GM18502 (cell line): ENCODE results near the gene ARID5A.

Source experiments
- ATAC-seq: cut with Tn5 transposase; IDR thresholded peaks from one replicate; pipeline ENCODE4 v1.9.1; 2021; ENCODE audit warnings: mild to moderate bottlenecking; ENCODE audit not compliant: unreplicated experiment, poor library complexity

The ARID5A gene

DNA sequence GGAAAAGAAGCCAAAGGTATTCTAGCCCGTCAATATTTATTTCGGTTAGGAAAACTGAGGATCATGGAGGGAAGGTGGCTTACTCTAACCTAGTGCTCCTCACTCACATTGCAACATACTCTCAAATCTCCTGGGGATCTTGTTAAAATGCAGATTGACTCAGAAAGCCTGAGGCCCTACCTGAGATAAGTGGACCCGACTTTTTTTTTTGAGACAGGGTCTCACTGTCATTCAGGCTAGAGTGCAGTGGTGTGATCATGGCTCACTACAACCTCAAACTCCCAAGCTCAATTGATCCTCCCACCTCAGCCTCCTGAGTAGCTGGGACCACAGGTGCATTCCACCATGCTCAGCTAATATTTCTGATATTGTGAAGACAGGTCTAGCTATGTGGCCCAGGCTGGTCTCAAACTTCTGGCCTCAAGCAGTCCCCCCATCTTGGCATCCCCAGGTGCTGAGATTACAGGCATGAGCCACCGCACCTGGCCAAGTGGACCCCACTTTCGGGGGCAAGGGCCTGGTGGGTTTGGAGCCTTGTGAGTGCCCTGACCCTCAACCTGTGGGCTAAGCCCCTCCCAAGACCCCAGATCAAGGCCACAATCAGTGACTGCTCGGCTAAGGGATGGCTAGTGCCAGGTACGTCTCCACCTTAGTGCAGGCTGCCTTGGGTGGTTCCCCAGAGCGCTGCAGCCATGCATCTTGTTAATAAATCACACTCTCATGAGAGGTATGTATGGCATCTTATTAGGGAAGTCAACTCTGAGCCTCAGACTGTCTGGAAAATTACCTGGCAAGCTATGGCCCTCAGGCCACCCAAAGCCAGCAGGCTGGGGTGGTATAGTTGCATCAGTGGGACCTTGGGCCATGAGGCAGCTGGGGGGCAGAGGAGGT lies 30.3 kb upstream of the ARID5A start:
- ATAC-seq = no peak

DNA sequence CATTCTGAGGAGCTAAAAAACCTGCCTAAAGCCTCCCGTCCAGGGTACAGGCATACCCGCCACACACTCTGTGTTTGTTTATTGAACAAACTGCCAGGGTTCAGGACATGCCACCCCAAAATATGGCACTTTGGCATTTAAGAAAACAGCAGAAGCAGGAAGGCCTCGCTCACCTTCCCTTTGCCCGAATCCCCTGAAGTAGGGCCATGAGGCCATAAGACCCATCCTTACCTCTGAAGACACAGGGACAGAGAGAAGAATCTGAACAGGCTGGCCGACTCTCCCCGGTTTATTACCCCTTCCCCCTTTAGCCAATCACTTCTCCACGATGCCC lies 29.7 kb upstream of the ARID5A start:
- ATAC-seq = no peak

DNA sequence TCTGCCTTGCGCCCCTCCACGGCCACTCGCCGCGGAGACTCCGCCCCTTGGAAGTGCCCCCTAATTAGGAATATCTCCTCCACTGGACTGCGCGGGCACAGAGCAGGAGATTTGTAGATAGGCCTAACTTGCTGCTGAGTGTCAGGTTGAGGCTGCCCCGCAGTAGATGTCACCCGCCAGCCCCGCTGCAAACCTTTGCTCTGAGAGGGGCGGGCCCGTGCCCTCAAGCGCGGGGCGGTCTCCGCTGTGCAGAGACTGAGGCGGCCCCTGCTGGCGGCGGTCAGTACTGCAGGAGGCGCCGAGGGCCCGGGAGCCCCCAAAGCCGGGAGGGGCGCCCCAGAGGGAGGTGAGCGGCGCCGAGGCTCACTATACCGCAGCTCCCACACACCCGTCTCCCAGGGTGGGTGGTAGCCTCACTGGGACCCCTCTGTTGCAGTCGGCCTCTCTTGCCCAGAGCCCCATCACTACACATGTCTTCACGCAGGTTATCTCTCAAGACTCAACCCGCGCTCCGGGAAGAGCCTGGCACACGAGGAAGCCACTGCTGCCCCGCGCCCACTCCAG lies 28.5 kb upstream of the ARID5A start:
- ATAC-seq = peak; percentile 59

DNA sequence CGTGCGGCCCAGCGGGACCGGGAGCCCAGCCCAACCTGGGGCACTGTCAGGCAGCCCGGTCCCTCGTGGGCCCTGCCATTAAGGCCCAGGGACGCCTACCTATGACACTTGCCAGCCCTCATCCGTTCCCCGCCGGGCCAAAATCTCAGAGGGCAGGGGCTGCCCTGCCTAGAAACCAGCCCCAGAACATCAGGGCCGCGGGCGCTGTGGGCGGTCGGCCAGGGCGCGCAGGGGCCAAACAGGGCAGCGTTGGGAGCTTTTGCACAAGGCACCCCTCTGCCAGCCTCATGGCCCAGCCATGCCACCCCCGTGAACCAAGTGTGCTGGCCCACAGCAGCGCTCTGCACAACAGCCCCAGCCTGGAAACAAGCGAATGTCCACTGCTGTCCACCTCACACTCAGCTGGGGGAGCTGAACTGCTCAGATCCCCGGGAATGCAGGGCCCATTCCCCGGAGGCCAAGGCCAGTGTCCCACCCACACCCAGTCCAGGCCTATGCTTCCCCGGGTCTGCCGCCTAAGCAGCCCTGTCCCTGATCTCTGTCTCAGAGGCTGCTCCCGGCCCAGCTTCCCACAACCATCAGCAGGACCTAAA lies 27.9 kb upstream of the ARID5A start:
- no peak for ATAC-seq

DNA sequence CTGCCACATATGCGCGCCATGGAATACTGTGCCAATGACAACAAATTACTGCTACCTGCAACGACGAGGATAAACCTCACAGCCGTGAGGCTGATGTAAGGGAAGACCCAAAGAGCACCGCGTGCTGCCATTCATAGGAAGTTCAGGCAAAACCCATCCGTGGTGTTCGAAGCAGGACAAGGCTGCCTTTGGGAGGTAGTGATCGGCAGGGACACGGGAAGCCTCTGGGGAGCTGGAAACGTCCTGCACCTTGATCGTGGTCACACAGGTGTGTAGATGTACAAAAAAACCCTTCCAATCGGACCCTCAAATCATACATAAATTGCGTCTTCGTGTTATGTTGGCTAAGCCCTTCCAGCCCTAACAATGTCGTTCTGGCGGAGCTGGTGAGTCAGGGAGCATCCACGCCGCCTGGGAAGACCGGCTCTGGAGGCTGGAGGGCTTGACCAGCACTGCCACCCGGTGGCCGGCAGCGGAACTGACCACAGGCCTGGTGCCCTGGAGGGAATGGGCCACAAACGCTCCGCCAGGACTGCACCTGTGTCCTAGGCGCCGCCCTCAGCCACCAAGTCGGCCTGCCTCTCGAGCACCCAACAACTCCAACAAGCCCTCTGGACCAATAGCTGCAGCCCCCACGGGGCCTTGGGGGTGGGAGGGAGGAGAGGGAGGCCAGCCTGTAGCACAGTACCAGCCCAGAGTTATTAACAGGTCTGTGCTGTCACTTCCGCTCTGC lies 27.3 kb upstream of the ARID5A start:
- peak; percentile 68 for ATAC-seq

DNA sequence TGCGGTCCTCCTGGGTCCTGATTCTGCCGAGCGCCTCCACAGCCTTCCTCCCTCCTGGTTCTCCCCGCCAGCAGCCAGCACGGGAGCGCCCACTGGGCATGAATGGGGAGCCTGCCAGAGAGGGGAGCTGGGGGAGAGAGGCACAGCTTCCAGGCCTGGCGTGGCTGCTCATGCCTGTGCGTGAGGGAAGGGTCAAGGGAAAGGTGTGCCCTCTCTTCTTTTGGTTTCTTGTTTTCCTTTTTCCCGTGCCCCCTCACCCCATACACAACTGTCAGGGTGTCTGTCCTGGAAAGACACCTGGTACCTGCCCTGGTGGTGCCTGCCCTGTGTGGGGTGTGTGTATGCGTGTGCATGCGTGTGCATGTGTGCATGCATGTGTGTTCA lies 26.7 kb upstream of the ARID5A start:
- no peak for ATAC-seq

DNA sequence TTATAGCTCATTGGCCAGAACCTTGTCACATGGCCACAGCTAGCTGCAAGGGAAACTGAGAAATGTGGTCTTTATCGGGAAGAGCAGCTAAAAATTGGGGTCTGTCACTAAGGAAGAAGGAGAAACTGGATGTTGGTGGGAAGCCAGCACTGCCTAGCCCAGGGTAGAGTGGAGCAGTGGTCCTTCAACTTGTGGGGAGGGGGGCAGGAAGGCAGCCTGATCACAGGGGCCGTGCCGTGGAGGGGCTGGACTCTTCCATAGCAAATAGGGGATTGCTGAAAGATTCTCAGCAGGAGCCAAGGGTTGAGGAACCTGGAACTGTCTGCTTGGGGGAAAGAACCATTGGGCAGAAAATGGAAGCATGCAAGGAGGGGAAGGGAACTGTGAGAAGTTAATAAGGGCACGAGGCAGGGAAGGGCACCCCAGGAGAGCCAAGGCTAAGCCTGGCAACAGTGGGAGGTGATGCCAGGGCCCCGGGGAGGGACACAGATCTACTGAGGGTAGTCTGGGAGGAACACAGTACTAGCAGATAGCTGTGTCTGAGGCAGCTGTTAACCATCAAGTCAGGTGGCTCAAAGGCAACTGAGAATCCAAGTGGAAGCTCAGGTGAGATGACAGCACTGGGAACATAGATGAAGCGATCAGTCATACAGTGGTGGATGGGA lies 25.5 kb upstream of the ARID5A start:
- no peak for ATAC-seq

DNA sequence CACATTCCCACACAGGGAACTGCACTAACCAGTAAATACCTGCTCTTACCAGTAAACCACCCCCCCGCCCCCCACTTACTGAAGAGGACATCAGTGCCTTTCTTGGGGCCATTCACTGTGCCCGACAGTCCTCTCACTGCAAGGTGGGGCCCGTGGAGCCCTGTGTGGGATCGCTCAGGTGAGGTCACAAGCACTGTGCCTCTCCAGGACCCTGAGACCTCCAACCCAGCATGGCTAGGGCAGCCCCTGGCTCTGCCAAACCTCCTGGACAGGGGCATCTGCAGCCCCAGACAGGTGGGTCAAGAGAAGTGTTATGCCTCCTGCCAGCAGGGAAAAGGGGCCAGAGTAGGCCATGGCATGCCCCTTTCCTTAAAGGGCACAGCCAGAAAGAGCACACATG lies 24.7 kb upstream of the ARID5A start:
- ATAC-seq = no peak

DNA sequence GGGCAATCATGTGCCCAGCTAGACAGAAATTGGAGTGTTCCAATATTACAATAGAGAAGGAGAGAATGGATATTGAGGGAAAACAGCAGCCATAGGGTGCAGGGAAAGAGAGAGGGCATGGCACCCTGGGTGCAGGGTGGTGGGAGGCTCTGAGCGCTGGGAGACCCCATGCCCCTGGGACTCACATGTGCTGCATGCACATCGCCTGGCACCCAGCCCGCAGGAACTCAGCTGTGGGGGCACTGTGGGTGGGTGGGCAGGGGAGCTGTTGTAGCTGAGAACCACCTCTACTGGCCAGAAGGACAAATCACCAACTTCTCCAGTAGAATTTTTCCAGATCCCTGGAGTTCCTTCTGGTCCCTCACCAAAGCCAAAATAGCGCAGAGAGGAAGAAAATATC lies 24.2 kb upstream of the ARID5A start:
- no peak for ATAC-seq

DNA sequence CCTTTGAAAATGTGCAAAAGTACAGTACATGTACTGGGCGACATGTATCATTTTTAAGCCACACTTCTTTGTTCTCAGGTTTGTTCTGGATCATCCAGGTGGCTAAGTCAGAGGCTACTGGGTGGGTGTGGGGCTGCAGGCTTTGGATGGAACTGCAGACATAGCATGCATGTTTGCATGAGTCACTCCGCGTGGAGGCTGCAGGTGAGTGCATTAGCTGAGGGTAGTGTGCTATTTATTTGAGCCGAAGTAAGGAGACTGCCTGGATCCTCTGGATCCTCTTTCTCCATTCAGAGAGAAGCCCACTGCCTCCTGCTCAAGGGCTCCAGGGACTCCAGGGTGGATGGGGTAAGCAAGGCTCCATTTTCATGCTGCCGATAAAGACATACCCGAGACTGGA lies 22.0 kb upstream of the ARID5A start:
- no peak for ATAC-seq

DNA sequence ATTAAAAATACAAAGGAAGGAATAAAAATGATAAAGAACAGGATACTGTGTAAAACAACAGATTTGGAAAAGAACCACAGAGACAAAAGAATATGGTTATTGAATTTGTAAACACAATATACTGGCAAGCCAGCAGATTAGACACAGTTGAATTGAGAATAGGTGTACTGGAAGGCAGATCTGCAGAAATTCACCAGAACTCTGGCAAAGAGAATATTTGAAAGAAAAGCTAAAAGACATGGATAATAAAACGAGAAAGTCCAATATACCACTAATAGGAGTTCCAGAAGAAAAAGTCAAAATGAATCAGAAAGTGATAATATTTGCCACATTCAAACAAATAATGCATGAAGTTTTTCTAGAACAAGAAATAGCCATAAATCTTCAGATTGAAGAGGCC lies 19.5 kb upstream of the ARID5A start:
- ATAC-seq = no peak

DNA sequence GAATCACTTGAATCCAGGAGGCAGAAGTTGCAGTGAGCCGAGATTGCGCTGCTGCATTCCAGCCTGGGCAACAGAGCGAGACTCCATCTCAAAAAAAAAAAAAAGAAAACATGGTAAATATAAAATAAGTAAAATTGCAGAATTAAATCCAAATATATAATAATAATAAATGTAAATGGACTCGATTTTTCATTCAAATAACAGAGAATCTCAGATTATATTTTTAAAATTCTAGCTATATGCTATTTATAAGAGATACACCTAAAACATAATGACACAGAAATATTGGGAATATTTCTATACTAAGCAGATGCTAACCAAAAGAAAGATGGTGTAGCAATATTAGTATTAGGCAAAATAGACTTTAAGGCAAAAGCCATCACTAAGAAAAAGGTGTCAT lies 16.3 kb upstream of the ARID5A start:
- ATAC-seq = no peak

DNA sequence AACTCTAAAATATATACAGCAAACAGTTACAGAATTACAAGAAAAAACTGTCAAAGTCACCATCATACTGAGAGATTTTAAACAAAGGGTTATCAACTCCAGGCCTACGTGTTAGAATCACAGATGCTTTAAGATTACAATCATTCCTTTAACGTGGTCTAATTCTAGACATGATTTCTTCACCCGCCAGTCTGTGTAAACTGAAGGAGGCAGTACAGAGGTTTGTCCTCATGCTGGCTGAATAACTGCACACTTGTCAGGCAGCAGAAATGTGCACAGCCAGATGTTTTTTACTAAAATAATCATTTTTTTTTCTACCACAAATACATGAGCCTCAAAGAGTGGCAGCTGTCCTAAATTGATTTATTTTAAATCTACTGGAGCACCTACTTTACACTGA lies 15.9 kb upstream of the ARID5A start:
- ATAC-seq = no peak

DNA sequence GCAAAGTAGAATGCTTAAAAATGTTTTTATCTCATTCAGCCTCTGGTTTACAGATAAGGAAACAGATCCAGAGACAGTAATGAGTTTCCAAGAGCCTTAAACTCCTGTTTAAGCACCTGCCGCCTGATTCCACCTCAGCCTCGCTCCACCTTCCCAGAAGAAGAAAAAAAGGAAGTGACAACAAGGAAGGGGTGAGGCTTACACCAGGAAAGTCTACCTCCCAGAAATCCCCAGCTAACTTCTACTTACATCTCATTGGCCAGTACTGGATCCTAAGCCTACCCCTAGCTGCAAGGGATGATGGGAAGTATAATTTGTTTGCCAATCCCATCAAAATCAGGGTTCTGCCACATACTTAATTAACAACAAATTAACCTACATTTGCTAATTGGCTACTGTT lies 15.3 kb upstream of the ARID5A start:
- no peak for ATAC-seq

DNA sequence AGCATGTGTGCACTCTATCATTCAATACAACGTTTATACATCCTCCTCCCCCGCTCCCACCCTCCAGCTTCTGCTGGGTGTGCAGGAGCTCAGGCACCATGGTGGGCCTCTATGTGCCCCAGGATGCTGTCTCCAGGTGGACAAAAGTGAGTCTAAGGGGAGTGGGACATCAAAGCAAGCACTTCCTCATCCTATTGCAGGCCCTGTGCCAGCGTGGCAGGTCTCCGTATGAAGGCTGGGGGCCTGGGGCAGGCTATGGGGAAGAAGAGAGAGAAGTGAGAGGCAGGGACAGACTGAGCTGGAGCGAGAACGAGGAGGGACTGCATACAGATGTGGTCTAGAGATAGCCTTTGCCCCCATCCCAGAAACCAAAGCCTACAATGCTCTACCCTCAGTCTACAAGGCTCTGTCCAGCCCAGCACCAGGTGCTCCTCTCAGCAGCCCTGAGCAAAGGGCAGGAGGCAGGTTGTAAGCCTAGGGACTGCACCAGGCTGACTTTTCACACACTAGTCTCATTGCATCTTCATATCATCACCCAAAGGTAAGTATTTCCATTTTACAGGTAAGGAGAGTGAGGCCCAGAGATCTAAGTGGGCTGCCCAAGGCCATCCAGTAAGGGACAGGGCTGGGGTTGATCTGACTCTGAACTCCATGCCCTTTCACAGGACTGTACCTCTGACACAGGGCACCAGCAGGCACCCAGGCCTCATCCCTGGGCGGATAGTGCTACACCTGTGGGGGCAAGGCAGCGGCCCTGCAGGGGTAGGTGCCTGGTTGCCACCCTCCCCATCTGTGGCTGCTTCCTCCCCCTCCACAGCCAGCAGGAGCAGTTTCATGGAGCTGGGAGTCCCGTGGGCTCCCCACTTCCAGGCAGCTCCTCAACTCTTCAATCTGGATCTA lies 14.0 kb upstream of the ARID5A start:
- ATAC-seq = no peak

DNA sequence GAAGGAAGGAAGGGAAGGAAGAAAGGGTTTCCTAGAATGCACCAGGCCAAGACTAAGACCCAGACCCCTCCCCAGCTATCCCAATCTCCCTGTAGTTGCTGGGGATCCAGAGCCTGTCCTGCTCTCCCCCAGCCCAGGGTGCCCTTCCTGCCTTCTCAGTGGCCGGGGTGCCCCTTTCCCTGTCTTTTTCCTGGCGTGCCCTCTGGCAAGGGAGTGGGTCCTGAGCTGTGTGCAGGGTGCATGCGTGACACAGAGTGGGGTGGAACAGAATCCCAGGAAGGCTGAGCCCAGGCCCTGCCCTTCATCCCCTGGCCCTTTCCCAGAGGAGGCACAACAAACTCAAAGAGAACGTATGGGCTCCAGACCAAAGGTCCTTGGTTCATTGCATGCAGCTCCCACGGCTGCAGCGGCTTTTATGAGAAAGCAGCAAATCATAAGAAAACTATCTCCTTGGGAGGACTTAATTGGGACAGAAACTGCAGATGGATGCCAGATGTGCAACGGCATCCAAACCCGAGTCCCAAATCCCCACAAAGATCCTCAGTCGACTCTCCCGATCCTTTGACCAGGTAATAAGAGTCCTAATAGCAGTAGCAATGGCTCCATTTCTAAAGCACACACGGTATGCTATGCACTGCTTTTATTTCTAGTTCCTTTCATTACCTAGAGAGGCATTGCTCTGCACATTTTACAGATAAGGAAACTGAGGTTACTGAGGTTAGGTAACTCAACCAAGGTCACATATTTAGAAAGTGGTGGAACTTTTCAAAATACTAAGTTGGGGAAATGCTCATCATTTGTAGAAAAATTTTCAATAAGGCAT lies 12.7 kb upstream of the ARID5A start:
- no peak for ATAC-seq

DNA sequence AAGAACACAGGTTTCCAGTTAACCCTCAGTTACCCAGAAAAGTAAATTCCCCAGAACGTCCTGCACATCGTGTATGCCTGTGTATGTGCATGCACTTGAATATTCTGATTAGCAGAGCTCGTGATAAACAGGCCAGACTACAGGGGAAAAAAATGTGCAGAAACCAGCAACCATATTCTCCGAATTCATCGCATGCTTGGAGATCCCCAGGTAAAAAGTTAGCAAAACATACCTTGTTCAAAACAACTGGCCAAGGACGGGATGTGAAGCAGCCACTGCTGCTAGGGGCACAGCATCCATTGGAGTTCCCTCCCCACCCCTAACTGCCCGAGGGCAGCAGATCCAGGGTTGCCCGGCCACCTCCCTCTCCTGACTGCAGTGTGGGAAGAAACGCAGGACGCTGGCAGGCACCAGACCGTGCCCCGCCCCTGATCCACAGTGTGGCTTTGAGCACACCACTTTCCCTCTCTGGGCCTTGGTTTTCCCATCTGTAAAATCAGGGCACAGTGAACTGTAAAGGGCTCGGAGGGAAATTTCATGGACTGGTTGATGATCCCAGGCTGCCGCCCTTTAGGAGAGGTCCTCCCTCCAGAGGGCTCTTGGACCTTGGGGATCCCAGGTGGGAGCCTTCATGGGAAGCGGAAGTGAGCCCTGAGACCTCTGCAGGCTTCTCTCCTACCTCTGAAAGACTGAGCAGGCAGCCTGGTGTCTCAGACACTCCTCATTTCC lies 11.9 kb upstream of the ARID5A start:
- ATAC-seq = no peak

DNA sequence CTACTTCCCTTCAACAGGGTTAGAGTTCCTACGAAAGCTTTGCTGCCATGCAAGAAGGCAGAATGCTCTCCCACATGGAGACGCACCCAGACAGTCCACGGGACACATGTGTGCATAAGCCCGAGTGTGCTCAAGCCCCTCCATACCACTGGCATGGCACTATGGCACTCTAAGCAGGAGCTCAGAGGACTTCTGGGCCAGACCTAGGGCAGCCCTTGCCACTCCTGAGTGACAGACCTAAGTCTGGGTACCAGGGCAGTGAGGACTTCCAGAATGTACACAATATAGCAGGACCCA lies 11.4 kb upstream of the ARID5A start:
- ATAC-seq = no peak
